GM23248 (cell line): ENCODE results near the gene STK32A.

Experiments used
- EZH2 ChIP-seq: fragments of 200-600 bp; sonication (generic); IDR thresholded peaks from 2 replicates; pipeline ENCODE4 v1.6.1; 2018; ENCODE audit warnings: antibody characterized with exemption, mild to moderate bottlenecking; ENCODE audit not compliant: insufficient read depth, poor library complexity, severe bottlenecking
- EZH2phosphoT487 ChIP-seq: fragments of 200-600 bp; sonication (generic); IDR thresholded peaks from 2 replicates; pipeline ENCODE4 v1.6.1; 2018; ENCODE audit warnings: antibody characterized with exemption, moderate library complexity, mild to moderate bottlenecking, low read depth; ENCODE audit not compliant: insufficient read depth

DNA sequence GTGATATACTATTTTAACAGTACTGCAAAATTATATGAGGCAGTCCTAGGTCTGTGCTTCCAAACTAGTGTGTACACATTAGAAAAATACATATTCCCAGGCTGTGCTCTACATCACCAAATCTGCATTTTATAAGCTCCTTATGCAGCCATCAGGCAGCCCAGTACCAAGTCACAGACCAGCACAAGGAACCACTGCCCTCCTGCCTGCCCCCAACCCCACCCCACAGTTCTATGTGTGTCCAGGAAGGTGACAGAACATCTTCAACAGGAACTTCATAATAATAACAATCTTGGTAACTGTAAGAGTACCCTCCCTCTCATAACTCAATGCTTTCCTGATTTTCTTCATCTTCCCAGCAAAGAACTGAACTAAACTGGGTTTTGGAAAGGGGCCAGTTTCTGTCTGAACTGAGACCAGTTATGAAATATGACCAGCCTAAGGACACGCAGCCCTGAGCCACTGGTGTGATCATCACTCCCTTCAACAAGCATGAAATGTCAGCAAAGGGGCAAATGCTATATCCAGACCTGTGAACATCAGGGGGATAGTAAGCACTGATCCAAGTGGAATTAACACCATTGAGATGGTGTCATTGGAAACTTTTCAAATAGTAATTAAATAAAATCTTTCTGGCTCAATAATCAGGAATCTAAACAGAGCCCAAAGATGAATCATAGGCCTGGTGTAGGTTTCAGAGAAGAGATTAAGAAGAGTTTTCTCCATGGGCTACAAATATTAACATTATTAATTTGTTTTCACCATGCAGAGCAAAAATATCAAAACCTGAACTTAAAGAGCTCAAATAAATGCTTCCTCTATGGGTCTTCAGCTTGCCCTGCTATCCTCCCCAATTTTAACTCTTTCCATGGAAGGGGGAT, 192.9 kb downstream of the STK32A start:
- no peak for TF ChIP-seq EZH2
- TF ChIP-seq EZH2phosphoT487, result no peak
